HCT116 (cell line): ENCODE measurements around the gene M6PR. TPM values are rescaled to one million over a fixed set of nuclear protein-coding genes. Genes with fewer than 3 reads are reported as not detected.

Source experiments
- ATAC-seq: fragments of 200-7000 bp; cut with Tn5 transposase; 2 replicates; pipeline ENCODE4 v1.9.1; 2020; ENCODE audit warnings: mild to moderate bottlenecking, moderate library complexity
- BruUV-seq: library from RNA; stranded (reverse); fragments of 400-500 nt; replicated peaks from 2 replicates; lab custom pipeline; 2021; lab: Mats Ljungman, UMichigan
- CTCF ChIA-PET: fragments of 300-600 bp; sonication (Branson Sonifier 250); formaldehyde crosslinking; loops from one replicate; lab custom pipeline; 2021; ENCODE audit warnings: antibody characterized with exemption; lab: Charles Lee
- POLR2A ChIA-PET: fragments of 300-600, 350-600 bp; sonication (Branson Sonifier 250); formaldehyde crosslinking; loops from one replicate; lab custom pipeline; 2021; ENCODE audit warnings: antibody characterized with exemption; lab: Charles Lee
- RAD21 ChIA-PET, 2 experiments: fragments of 300-600 bp; sonication (Branson Sonifier 250); formaldehyde crosslinking; loops; one replicate each; lab custom pipeline; 2023; ENCODE audit warnings: low total read pairs in 2 of 2; ENCODE audit not compliant: uncharacterized antibody in 2 of 2, unreplicated experiment in 2 of 2, low non-redundant PET in 1 of 2; lab: Charles Lee
- DNase-seq: peaks from one replicate; pipeline ENCODE4 v3.0.0-alpha.2; 2010; ENCODE audit warnings: low read depth, low spot score
- H2AFZ ChIP-seq: fragments of 200-600 bp; shearing (Covaris generic), sonication (generic); 2 replicates; pipeline ENCODE4 v1.6.1; 2017; ENCODE audit warnings: low read depth, mixed run types, mixed read lengths, antibody characterized with exemption, low read length; ENCODE audit not compliant: poor library complexity, severe bottlenecking
- H3K27ac ChIP-seq: 2 replicates; pipeline ENCODE4 v1.5.1; 2012; ENCODE audit warnings: low read depth, low read length
- H3K27me3 ChIP-seq: fragments of 200-600 bp; sonication (generic); 2 replicates; pipeline ENCODE4 v1.6.1; 2016; ENCODE audit warnings: mixed run types, low read length, mixed read lengths; ENCODE audit not compliant: insufficient read depth
- H3K36me3 ChIP-seq, 2 experiments: fragments of 200-500 bp in 1 of 2; fragments of 200-600 bp in 1 of 2; sonication (Bioruptor generic) in 1 of 2; sonication (generic) in 1 of 2; 2 replicates each; pipeline versions ENCODE4 v1.5.1 to v1.6.1; 2014 to 2016; ENCODE audit warnings: low read length in 2 of 2, inconsistent platforms in 1 of 2, mixed read lengths in 1 of 2, mixed run types in 1 of 2; ENCODE audit not compliant: insufficient read depth in 2 of 2, control insufficient read depth in 1 of 2
- H3K4me1 ChIP-seq, 2 experiments: fragments of 200-600 bp in 1 of 2; sonication (generic) in 1 of 2; 2 replicates each; pipeline versions ENCODE4 v1.5.1 to v1.6.1; 2012 to 2017; ENCODE audit warnings: low read length in 2 of 2, inconsistent platforms in 1 of 2, mild to moderate bottlenecking in 1 of 2, mixed read lengths in 1 of 2, mixed run types in 1 of 2, moderate library complexity in 1 of 2; ENCODE audit not compliant: insufficient read depth in 2 of 2, control insufficient read depth in 1 of 2
- H3K4me2 ChIP-seq: fragments of 200-600 bp; sonication (generic); 2 replicates; pipeline ENCODE4 v1.6.1; 2017; ENCODE audit warnings: mixed run types, low read length, mixed read lengths
- H3K4me3 ChIP-seq, 2 experiments: fragments of 200-600 bp in 1 of 2; sonication (generic) in 1 of 2; replicated peaks in 1 of 2; 2 replicates each; pipeline ENCODE4 v1.5.1; 2011 to 2016; ENCODE audit warnings: low read length in 2 of 2, control low read depth in 1 of 2, low read depth in 1 of 2, mild to moderate bottlenecking in 1 of 2, mixed read lengths in 1 of 2, mixed run types in 1 of 2
- H3K79me2 ChIP-seq: fragments of 200-600 bp; sonication (generic); 2 replicates; pipeline ENCODE4 v1.6.1; 2017; ENCODE audit warnings: mild to moderate bottlenecking, mixed run types, low read length, moderate library complexity, mixed read lengths; ENCODE audit not compliant: insufficient read depth
- H3K9ac ChIP-seq: fragments of 200-600 bp; sonication (generic); 2 replicates; pipeline ENCODE4 v1.6.1; 2016; ENCODE audit warnings: low read length, mixed read lengths
- H3K9me2 ChIP-seq: fragments of 200-600 bp; sonication (generic), shearing (Covaris generic); 2 replicates; pipeline ENCODE4 v1.6.1; 2017; ENCODE audit warnings: mixed run types, mild to moderate bottlenecking, moderate library complexity; ENCODE audit not compliant: insufficient read depth
- H3K9me3 ChIP-seq, 2 experiments: fragments of 200-500 bp in 1 of 2; fragments of 200-600 bp in 1 of 2; sonication (Bioruptor generic) in 1 of 2; sonication (generic) in 1 of 2; 2 replicates each; pipeline ENCODE4 v1.6.1; 2014 to 2017; ENCODE audit warnings: low read length in 2 of 2, mixed read lengths in 2 of 2, inconsistent platforms in 1 of 2, low read depth in 1 of 2, mild to moderate bottlenecking in 1 of 2, mixed run types in 1 of 2, moderate library complexity in 1 of 2; ENCODE audit not compliant: control insufficient read depth in 1 of 2, insufficient read depth in 1 of 2
- H4K20me1 ChIP-seq: fragments of 200-600 bp; sonication (generic), shearing (Covaris generic); 2 replicates; pipeline ENCODE4 v1.6.1; 2017; ENCODE audit warnings: mixed run types, mild to moderate bottlenecking, moderate library complexity; ENCODE audit not compliant: insufficient read depth
- CEBPB ChIP-seq: IDR thresholded peaks from 2 replicates; pipeline ENCODE4 v1.6.1; 2012; ENCODE audit warnings: low read depth
- EZH2 ChIP-seq: fragments of 200-600 bp; sonication (generic); IDR thresholded peaks from 2 replicates; pipeline ENCODE4 v1.6.1; 2017; ENCODE audit warnings: antibody characterized with exemption, mixed run types
- JUND ChIP-seq: IDR thresholded peaks from 2 replicates; pipeline ENCODE4 v1.6.1; 2012
- POLR2A ChIP-seq: IDR thresholded peaks from 2 replicates; pipeline ENCODE4 v1.7.0; 2011; ENCODE audit warnings: borderline replicate concordance; ENCODE audit not compliant: insufficient read depth, insufficient read length; ENCODE audit errors: extremely low read depth
- POLR2AphosphoS5 ChIP-seq: IDR thresholded peaks from 2 replicates; pipeline ENCODE4 v1.6.1; 2011; ENCODE audit warnings: mild to moderate bottlenecking, low read depth, low read length, moderate library complexity
- RAD21 ChIP-seq: IDR thresholded peaks from 2 replicates; pipeline ENCODE4 v1.6.1; 2012; ENCODE audit warnings: low read depth, mild to moderate bottlenecking
- SRF ChIP-seq: IDR thresholded peaks from 2 replicates; pipeline ENCODE4 v1.6.1; 2012; ENCODE audit warnings: low read depth
- YY1 ChIP-seq: IDR thresholded peaks from 2 replicates; pipeline ENCODE4 v1.6.1; 2011; ENCODE audit warnings: low read length, low read depth, moderate library complexity, mild to moderate bottlenecking; ENCODE audit not compliant: insufficient replicate concordance; ENCODE audit errors: extremely low read depth
- intact Hi-C: fragments of 100-400 bp; cut with micrococcal nuclease; formaldehyde crosslinking; loops from 2 replicates; pipeline ENCODE4 v1.10.0; 2022
- total RNA-seq: library from RNA; stranded (reverse); gene quantifications from one replicate; pipeline ENCODE4 v1.2.1, GENCODE V29; 2021; ENCODE audit not compliant: unreplicated experiment
- TF ChIP-seq, protein P1 (sequence below): IDR thresholded peaks from 2 replicates; pipeline ENCODE4 v1.6.1; 2011; ENCODE audit warnings: mild to moderate bottlenecking, low read length, moderate library complexity; ENCODE audit not compliant: insufficient replicate concordance; ENCODE audit errors: extremely low read depth

The M6PR gene
- total RNA-seq, 1 experiment from 2014 or later, result 142 TPM

DNA sequence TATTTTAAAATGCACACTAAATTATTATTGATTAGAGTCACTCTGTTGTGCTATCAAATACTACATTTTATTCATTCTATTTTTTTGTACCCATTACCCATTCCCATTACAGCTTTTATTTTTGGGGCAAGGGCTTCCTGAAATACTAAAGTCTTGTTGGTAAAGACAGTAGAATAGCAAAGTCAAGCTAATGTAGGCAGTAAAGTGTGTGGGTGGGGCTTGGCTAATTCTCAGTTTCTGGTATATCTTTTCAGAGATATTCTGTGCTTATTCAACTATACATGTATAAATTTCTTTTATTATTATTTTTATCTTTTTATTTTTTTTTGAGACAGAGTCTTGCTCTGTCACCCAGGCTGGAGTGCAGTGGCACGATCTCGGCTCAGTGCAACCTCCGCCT lies 57.5 kb downstream of the M6PR start:
- ATAC-seq, result no peak
- Histone ChIP-seq H3K9me3 (no peaks in the 10 kb centered on the region), H3K27ac (no peak overlapping the region), H2AFZ (no peak overlapping the region), H3K9ac (no peak overlapping the region), H3K79me2 (no peaks in the 10 kb centered on the region), H3K4me2 (no peak overlapping the region), H3K4me1 (peaks cover 0 to 4% of the 10 kb centered on the region in 2 experiments; a peak in 1 of 4 replicates), H3K4me3 (no peak overlapping the region), H3K36me3 (no peaks in the 10 kb centered on the region), H3K27me3 (0 out of 2 replicates have a peak, but pooled peaks cover under 1% of the 10 kb centered on the region), H3K9me2 (no peaks in the 10 kb centered on the region), H4K20me1 (no peaks in the 10 kb centered on the region)
- CTCF ChIA-PET, result interaction anchor here (2.4 to 3.0 kb wide), 2 partner anchors 234 to 347 kb away, joined by 22 to 36 read pairs; no protein-coding TSS in a partner anchor
- intact Hi-C loops, result loop anchor here (5.0 kb wide), 2 partner anchors 145 to 355 kb away; no protein-coding TSS in a partner anchor
- BruUV-seq, result no TSS peak
- TF ChIP-seq SRF (no peak), JUND (no peak), RAD21 (no peak), EZH2 (no peak), POLR2A (no peak), POLR2AphosphoS5 (no peak), YY1 (no peak), CEBPB (no peak)
- TF ChIP-seq, protein P1, sequence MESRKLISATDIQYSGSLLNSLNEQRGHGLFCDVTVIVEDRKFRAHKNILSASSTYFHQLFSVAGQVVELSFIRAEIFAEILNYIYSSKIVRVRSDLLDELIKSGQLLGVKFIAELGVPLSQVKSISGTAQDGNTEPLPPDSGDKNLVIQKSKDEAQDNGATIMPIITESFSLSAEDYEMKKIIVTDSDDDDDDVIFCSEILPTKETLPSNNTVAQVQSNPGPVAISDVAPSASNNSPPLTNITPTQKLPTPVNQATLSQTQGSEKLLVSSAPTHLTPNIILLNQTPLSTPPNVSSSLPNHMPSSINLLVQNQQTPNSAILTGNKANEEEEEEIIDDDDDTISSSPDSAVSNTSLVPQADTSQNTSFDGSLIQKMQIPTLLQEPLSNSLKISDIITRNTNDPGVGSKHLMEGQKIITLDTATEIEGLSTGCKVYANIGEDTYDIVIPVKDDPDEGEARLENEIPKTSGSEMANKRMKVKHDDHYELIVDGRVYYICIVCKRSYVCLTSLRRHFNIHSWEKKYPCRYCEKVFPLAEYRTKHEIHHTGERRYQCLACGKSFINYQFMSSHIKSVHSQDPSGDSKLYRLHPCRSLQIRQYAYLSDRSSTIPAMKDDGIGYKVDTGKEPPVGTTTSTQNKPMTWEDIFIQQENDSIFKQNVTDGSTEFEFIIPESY, result no peak
- RAD21 ChIA-PET, result no interaction called here
- POLR2A ChIA-PET, result no interaction called here
- DNase-seq, result no peak

Other genes with a start within 250 kb of the M6PR start
- gene A2ML1, start 127.0 kb downstream of the M6PR start, total RNA-seq, result not detected
- 22.8 TPM for gene PHC1, start 35.1 kb downstream of the M6PR start, total RNA-seq
- 1.5 TPM for gene KLRG1, start 39.9 kb upstream of the M6PR start, total RNA-seq
- gene A2M, start 166.3 kb upstream of the M6PR start, total RNA-seq, result 3.0 TPM